WTC11 (cell line): ENCODE results near the gene EXOC4. TPM values are rescaled to one million over a fixed set of nuclear protein-coding genes. Genes with fewer than 3 reads are reported as not detected.

Experiments
- ATAC-seq: fragments of 200-7000 bp; cut with Tn5 transposase; 2 replicates; pipeline ENCODE4 v1.10.0; 2021; ENCODE audit warnings: mild to moderate bottlenecking, moderate library complexity
- CTCF ChIA-PET: fragments of 300-600 bp; sonication (Branson Sonifier 250); formaldehyde crosslinking; loops from one replicate; lab custom pipeline; 2021; ENCODE audit warnings: antibody characterized with exemption; lab: Charles Lee
- POLR2A ChIA-PET: fragments of 350-600 bp; sonication (Branson Sonifier 250); formaldehyde crosslinking; loops from one replicate; lab custom pipeline; 2021; ENCODE audit warnings: antibody characterized with exemption; lab: Charles Lee
- DNase-seq: peaks from one replicate; pipeline ENCODE4 v3.0.0; 2021; ENCODE audit warnings: low spot score
- H3K27ac Mint-ChIP-seq: 2 replicates; pipeline ENCODE4 v1.8.0; 2021; ENCODE audit warnings: mixed read lengths
- H3K27me3 Mint-ChIP-seq: 2 replicates; pipeline ENCODE4 v1.8.0; 2021; ENCODE audit warnings: low read depth, mild to moderate bottlenecking, moderate library complexity, mixed read lengths
- H3K36me3 Mint-ChIP-seq: 2 replicates; pipeline ENCODE4 v1.8.0; 2021; ENCODE audit warnings: mixed read lengths
- H3K4me1 Mint-ChIP-seq: 2 replicates; pipeline ENCODE4 v1.8.0; 2022; ENCODE audit warnings: mixed read lengths
- H3K4me3 Mint-ChIP-seq: 2 replicates; pipeline ENCODE4 v1.8.0; 2021; ENCODE audit warnings: mild to moderate bottlenecking, moderate library complexity, mixed read lengths
- H3K9me3 Mint-ChIP-seq: 2 replicates; pipeline ENCODE4 v1.8.0; 2021; ENCODE audit warnings: mixed read lengths
- ATF1 ChIP-seq: sonication (generic); formaldehyde crosslinking; IDR thresholded peaks from 2 replicates; pipeline ENCODE4 v1.8.1; 2023; ENCODE audit warnings: mild to moderate bottlenecking, moderate library complexity, missing genetic modification reagents
- EMX1 ChIP-seq: fragments of 250-450 bp; sonication (Bioruptor Pico); IDR thresholded peaks from 2 replicates; pipeline ENCODE4 v1.8.0; 2021; ENCODE audit warnings: mild to moderate bottlenecking
- ESRRA ChIP-seq: sonication (generic); formaldehyde crosslinking; IDR thresholded peaks from 2 replicates; pipeline ENCODE4 v1.8.1; 2022; ENCODE audit warnings: mild to moderate bottlenecking, missing genetic modification reagents, borderline replicate concordance
- FOXP1 ChIP-seq: sonication (generic); formaldehyde crosslinking; IDR thresholded peaks from 2 replicates; pipeline ENCODE4 v1.8.0; 2022; ENCODE audit warnings: missing genetic modification reagents, mild to moderate bottlenecking, moderate library complexity, borderline replicate concordance
- MYBL2 ChIP-seq: sonication (generic); formaldehyde crosslinking; IDR thresholded peaks from 2 replicates; pipeline ENCODE4 v1.8.1; 2023; ENCODE audit warnings: mild to moderate bottlenecking, moderate library complexity, missing genetic modification reagents
- NR1H2 ChIP-seq: sonication (generic); formaldehyde crosslinking; IDR thresholded peaks from 2 replicates; pipeline ENCODE4 v1.9.0; 2021; ENCODE audit warnings: mild to moderate bottlenecking, moderate library complexity, missing genetic modification reagents
- NR3C1 ChIP-seq: sonication (generic); formaldehyde crosslinking; conservative IDR thresholded peaks from 2 replicates; pipeline ENCODE4 v1.8.1; 2023; ENCODE audit warnings: low read depth, mild to moderate bottlenecking, missing genetic modification reagents
- PRRX2 ChIP-seq: fragments of 250-450 bp; sonication (Bioruptor Pico); IDR thresholded peaks from 2 replicates; pipeline ENCODE4 v1.8.0; 2021; ENCODE audit warnings: mild to moderate bottlenecking
- RORB ChIP-seq: fragments of 250-450 bp; sonication (Bioruptor Pico); IDR thresholded peaks from 2 replicates; pipeline ENCODE4 v1.9.0; 2021; ENCODE audit warnings: mild to moderate bottlenecking
- SMAD4 ChIP-seq: sonication (generic); formaldehyde crosslinking; IDR thresholded peaks from 2 replicates; pipeline ENCODE4 v1.8.0; 2022; ENCODE audit warnings: mild to moderate bottlenecking, missing genetic modification reagents
- SP1 ChIP-seq: sonication (generic); formaldehyde crosslinking; conservative IDR thresholded peaks from 2 replicates; pipeline ENCODE4 v1.8.1; 2022; ENCODE audit warnings: missing genetic modification reagents
- TEAD1 ChIP-seq: sonication (generic); formaldehyde crosslinking; IDR thresholded peaks from 2 replicates; pipeline ENCODE4 v1.8.0; 2022; ENCODE audit warnings: mild to moderate bottlenecking, missing genetic modification reagents
- ZNF396 ChIP-seq: fragments of 250-450 bp; sonication (Bioruptor Pico); IDR thresholded peaks from 2 replicates; pipeline ENCODE4 v1.8.0; 2021; ENCODE audit warnings: mild to moderate bottlenecking, moderate library complexity, borderline replicate concordance
- total RNA-seq: library from RNA; stranded (reverse); gene quantifications from 3 replicates; pipeline ENCODE4 v1.2.3, GENCODE V29; 2021
- TF ChIP-seq, protein P1 (sequence below): sonication (generic); formaldehyde crosslinking; IDR thresholded peaks from 2 replicates; pipeline ENCODE4 v1.8.0; 2023; ENCODE audit warnings: mild to moderate bottlenecking, missing genetic modification reagents
- TF ChIP-seq, protein P2 (sequence below): sonication (generic); formaldehyde crosslinking; IDR thresholded peaks from 2 replicates; pipeline ENCODE4 v1.8.1; 2023; ENCODE audit warnings: mild to moderate bottlenecking, missing genetic modification reagents, borderline replicate concordance
- TF ChIP-seq, protein P3 (sequence below): sonication (generic); formaldehyde crosslinking; IDR thresholded peaks from 2 replicates; pipeline ENCODE4 v1.8.1; 2023; ENCODE audit warnings: mild to moderate bottlenecking, missing genetic modification reagents, moderate library complexity
- TF ChIP-seq, protein P4 (sequence below): sonication (generic); formaldehyde crosslinking; IDR thresholded peaks from 2 replicates; pipeline ENCODE4 v1.8.0; 2022; ENCODE audit warnings: missing genetic modification reagents
- TF ChIP-seq, protein P5 (sequence below): fragments of 250-450 bp; sonication (Bioruptor Pico); IDR thresholded peaks from 2 replicates; pipeline ENCODE4 v1.9.0; 2021; ENCODE audit warnings: mild to moderate bottlenecking

Gene EXOC4
- total RNA-seq, 1 experiment from 2014 or later, result 62.0 TPM

DNA sequence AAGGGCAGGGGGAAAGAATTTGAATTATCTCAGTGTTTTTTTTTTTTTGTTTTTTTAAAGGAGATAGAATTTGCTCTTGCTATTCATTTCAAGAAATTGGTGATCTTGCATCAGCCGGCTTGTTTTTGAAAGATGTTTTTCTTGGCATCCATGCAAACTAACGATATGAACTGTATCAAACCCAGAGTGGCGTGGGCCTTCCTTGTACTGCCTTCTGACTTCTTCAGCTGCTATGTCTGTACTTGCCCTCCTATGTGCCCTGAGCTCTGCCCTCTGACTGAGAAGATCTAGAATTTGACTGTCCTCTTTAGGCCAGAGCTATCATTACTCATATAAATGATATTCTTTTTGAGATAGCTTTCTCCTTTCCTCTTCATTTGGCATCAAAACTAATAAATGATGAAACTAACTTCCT lies 183.1 kb downstream of the EXOC4 start:
- ChIA-PET POLR2A (no interaction called here), CTCF (no interaction called here)
- DNase-seq (no peak), ATAC-seq (no peak)
- peaks cover 22% of the 10 kb centered on the region for H3K4me1 Mint-ChIP-seq
- TF ChIP-seq RORB (CRISPR knock-in tag) (no peak), ZNF396 (CRISPR knock-in tag) (no peak), ESRRA (CRISPR knock-in tag) (no peak), ATF1 (no peak), PRRX2 (CRISPR knock-in tag) (no peak), TEAD1 (no peak), EMX1 (CRISPR knock-in tag) (no peak), SP1 (CRISPR knock-in tag) (no peak), NR1H2 (CRISPR knock-in tag) (no peak), FOXP1 (CRISPR knock-in tag) (no peak), MYBL2 (no peak), NR3C1 (CRISPR knock-in tag) (no peak)
- TF ChIP-seq, protein P1, sequence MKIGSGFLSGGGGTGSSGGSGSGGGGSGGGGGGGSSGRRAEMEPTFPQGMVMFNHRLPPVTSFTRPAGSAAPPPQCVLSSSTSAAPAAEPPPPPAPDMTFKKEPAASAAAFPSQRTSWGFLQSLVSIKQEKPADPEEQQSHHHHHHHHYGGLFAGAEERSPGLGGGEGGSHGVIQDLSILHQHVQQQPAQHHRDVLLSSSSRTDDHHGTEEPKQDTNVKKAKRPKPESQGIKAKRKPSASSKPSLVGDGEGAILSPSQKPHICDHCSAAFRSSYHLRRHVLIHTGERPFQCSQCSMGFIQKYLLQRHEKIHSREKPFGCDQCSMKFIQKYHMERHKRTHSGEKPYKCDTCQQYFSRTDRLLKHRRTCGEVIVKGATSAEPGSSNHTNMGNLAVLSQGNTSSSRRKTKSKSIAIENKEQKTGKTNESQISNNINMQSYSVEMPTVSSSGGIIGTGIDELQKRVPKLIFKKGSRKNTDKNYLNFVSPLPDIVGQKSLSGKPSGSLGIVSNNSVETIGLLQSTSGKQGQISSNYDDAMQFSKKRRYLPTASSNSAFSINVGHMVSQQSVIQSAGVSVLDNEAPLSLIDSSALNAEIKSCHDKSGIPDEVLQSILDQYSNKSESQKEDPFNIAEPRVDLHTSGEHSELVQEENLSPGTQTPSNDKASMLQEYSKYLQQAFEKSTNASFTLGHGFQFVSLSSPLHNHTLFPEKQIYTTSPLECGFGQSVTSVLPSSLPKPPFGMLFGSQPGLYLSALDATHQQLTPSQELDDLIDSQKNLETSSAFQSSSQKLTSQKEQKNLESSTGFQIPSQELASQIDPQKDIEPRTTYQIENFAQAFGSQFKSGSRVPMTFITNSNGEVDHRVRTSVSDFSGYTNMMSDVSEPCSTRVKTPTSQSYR (CRISPR knock-in tag), result no peak
- TF ChIP-seq, protein P2, sequence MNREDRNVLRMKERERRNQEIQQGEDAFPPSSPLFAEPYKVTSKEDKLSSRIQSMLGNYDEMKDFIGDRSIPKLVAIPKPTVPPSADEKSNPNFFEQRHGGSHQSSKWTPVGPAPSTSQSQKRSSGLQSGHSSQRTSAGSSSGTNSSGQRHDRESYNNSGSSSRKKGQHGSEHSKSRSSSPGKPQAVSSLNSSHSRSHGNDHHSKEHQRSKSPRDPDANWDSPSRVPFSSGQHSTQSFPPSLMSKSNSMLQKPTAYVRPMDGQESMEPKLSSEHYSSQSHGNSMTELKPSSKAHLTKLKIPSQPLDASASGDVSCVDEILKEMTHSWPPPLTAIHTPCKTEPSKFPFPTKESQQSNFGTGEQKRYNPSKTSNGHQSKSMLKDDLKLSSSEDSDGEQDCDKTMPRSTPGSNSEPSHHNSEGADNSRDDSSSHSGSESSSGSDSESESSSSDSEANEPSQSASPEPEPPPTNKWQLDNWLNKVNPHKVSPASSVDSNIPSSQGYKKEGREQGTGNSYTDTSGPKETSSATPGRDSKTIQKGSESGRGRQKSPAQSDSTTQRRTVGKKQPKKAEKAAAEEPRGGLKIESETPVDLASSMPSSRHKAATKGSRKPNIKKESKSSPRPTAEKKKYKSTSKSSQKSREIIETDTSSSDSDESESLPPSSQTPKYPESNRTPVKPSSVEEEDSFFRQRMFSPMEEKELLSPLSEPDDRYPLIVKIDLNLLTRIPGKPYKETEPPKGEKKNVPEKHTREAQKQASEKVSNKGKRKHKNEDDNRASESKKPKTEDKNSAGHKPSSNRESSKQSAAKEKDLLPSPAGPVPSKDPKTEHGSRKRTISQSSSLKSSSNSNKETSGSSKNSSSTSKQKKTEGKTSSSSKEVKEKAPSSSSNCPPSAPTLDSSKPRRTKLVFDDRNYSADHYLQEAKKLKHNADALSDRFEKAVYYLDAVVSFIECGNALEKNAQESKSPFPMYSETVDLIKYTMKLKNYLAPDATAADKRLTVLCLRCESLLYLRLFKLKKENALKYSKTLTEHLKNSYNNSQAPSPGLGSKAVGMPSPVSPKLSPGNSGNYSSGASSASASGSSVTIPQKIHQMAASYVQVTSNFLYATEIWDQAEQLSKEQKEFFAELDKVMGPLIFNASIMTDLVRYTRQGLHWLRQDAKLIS (CRISPR knock-in tag), result no peak
- TF ChIP-seq, protein P3, sequence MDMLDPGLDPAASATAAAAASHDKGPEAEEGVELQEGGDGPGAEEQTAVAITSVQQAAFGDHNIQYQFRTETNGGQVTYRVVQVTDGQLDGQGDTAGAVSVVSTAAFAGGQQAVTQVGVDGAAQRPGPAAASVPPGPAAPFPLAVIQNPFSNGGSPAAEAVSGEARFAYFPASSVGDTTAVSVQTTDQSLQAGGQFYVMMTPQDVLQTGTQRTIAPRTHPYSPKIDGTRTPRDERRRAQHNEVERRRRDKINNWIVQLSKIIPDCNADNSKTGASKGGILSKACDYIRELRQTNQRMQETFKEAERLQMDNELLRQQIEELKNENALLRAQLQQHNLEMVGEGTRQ, result no peak
- TF ChIP-seq, protein P4, sequence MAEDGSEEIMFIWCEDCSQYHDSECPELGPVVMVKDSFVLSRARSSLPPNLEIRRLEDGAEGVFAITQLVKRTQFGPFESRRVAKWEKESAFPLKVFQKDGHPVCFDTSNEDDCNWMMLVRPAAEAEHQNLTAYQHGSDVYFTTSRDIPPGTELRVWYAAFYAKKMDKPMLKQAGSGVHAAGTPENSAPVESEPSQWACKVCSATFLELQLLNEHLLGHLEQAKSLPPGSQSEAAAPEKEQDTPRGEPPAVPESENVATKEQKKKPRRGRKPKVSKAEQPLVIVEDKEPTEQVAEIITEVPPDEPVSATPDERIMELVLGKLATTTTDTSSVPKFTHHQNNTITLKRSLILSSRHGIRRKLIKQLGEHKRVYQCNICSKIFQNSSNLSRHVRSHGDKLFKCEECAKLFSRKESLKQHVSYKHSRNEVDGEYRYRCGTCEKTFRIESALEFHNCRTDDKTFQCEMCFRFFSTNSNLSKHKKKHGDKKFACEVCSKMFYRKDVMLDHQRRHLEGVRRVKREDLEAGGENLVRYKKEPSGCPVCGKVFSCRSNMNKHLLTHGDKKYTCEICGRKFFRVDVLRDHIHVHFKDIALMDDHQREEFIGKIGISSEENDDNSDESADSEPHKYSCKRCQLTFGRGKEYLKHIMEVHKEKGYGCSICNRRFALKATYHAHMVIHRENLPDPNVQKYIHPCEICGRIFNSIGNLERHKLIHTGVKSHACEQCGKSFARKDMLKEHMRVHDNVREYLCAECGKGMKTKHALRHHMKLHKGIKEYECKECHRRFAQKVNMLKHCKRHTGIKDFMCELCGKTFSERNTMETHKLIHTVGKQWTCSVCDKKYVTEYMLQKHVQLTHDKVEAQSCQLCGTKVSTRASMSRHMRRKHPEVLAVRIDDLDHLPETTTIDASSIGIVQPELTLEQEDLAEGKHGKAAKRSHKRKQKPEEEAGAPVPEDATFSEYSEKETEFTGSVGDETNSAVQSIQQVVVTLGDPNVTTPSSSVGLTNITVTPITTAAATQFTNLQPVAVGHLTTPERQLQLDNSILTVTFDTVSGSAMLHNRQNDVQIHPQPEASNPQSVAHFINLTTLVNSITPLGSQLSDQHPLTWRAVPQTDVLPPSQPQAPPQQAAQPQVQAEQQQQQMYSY, result no peak
- H3K36me3 Mint-ChIP-seq, result no peaks in the 10 kb centered on the region
- no peak overlapping the region for H3K4me3 Mint-ChIP-seq
- H3K27me3 Mint-ChIP-seq, result no peaks in the 10 kb centered on the region
- no peaks in the 10 kb centered on the region; the same call in 1 of the 2 replicates for H3K9me3 Mint-ChIP-seq
- H3K27ac Mint-ChIP-seq, result no peak overlapping the region

DNA sequence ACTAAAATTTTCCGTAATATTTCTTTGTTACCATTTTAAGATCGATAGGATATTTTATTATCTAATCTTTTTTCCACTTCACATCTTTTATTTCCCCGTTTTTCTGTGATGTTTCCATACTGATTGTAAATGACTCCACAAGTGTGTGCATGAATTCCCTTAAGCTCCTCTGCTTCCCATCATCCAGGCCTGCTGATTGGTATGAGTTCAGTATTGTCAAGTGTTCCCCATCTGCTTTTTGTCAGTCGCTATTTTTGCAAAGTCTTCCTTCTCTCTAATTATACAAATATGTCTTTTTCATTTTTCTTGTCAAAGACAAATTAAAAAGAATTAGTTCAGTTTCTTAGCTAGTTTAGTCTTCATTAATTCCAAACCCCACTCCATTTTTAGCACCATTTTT lies 184.7 kb downstream of the EXOC4 start:
- H3K27me3 Mint-ChIP-seq, result no peaks in the 10 kb centered on the region
- H3K27ac Mint-ChIP-seq, result no peak overlapping the region
- no peaks in the 10 kb centered on the region; the same call in 1 of the 2 replicates for H3K9me3 Mint-ChIP-seq
- DNase-seq (no peak), ATAC-seq (no peak)
- CTCF ChIA-PET, result no interaction called here
- no peak overlapping the region for H3K4me3 Mint-ChIP-seq
- POLR2A ChIA-PET, result interaction anchor here (0.7 kb wide), 1 partner anchor 565 kb away, joined by 3 read pairs; no protein-coding TSS in a partner anchor
- H3K36me3 Mint-ChIP-seq, result no peaks in the 10 kb centered on the region
- TF ChIP-seq, protein P5, sequence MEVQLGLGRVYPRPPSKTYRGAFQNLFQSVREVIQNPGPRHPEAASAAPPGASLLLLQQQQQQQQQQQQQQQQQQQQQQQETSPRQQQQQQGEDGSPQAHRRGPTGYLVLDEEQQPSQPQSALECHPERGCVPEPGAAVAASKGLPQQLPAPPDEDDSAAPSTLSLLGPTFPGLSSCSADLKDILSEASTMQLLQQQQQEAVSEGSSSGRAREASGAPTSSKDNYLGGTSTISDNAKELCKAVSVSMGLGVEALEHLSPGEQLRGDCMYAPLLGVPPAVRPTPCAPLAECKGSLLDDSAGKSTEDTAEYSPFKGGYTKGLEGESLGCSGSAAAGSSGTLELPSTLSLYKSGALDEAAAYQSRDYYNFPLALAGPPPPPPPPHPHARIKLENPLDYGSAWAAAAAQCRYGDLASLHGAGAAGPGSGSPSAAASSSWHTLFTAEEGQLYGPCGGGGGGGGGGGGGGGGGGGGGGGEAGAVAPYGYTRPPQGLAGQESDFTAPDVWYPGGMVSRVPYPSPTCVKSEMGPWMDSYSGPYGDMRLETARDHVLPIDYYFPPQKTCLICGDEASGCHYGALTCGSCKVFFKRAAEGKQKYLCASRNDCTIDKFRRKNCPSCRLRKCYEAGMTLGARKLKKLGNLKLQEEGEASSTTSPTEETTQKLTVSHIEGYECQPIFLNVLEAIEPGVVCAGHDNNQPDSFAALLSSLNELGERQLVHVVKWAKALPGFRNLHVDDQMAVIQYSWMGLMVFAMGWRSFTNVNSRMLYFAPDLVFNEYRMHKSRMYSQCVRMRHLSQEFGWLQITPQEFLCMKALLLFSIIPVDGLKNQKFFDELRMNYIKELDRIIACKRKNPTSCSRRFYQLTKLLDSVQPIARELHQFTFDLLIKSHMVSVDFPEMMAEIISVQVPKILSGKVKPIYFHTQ (CRISPR knock-in tag), result no peak
- no peak for TF ChIP-seq SMAD4 (CRISPR knock-in tag)
- peaks cover 17% of the 10 kb centered on the region for H3K4me1 Mint-ChIP-seq
